Sigmoid colon (tissue), 7 donors: ENCODE data around the gene AKR1B1. TPM values are rescaled to one million over a fixed set of nuclear protein-coding genes. Genes with fewer than 3 reads are reported as not detected.

Experiments used
- DNase-seq: peaks from one replicate; pipeline ENCODE4 v3.0.0-alpha.2; 2019
- H3K27ac ChIP-seq, 4 donors: fragments of 200-600 bp; sonication (generic); one replicate each; pipeline ENCODE4 v1.5.1; 2016 to 2019; ENCODE audit warnings: mild to moderate bottlenecking in 1 of 4
- H3K27me3 ChIP-seq, 3 donors: fragments of 200-600 bp; sonication (generic); one replicate each; pipeline ENCODE4 v1.5.1; 2019; ENCODE audit warnings: mild to moderate bottlenecking in 1 of 3
- H3K36me3 ChIP-seq, 4 donors: fragments of 200-600 bp; sonication (generic); one replicate each; pipeline ENCODE4 v1.5.1; 2016 to 2019
- H3K4me1 ChIP-seq, 4 donors: fragments of 200-600 bp; sonication (generic); one replicate each; pipeline ENCODE4 v1.5.1; 2017 to 2019
- H3K4me3 ChIP-seq, 4 donors: fragments of 200-600 bp; sonication (generic); one replicate each; pipeline ENCODE4 v1.5.1; 2017 to 2019; ENCODE audit warnings: mild to moderate bottlenecking in 2 of 4, moderate library complexity in 1 of 4
- H3K9me3 ChIP-seq, 4 donors: fragments of 200-600 bp in 3 of 4; sonication (generic) in 3 of 4; one replicate each; pipeline versions ENCODE4 v1.5.1 to v1.6.1; 2013 to 2019
- EP300 ChIP-seq, 4 donors: sonication (generic); formaldehyde crosslinking; IDR thresholded peaks; one replicate each; pipeline ENCODE4 v1.6.1; 2017; ENCODE audit warnings: antibody characterized with exemption in 4 of 4
- POLR2A ChIP-seq, 2 donors: fragments of 450-650 bp; IDR thresholded peaks; one replicate each; pipeline ENCODE4 v1.6.1; 2016; ENCODE audit warnings: antibody characterized with exemption in 2 of 2, mild to moderate bottlenecking in 2 of 2, moderate library complexity in 2 of 2
- POLR2AphosphoS5 ChIP-seq, 4 donors: sonication (generic); formaldehyde crosslinking; IDR thresholded peaks; one replicate each; pipeline ENCODE4 v1.6.1; 2017; ENCODE audit warnings: antibody characterized with exemption in 4 of 4
- WGBS, 2 donors: extraction: QIAGEN DNeasy Blood & Tissue Kit; methylation state at CpG; one replicate each; pipeline ENCODE4 v1.1.7; 2013; 5-methylcytosine and 5-hydroxymethylcytosine counted together
- intact Hi-C: fragments of 100-400 bp; cut with DNase I; formaldehyde crosslinking; loops from one replicate; pipeline ENCODE4 v1.15.1; 2023
- polyA plus RNA-seq, 3 donors: library from polyadenylated mRNA; stranded (reverse); fragments of 200-250 nt; gene quantifications; one replicate each; pipeline ENCODE4 v1.2.3, GENCODE V29; 2013
- total RNA-seq, 4 donors: library from RNA; depleted of rRNA; stranded (reverse); fragments of >200 nt; gene quantifications; one replicate each; pipeline ENCODE4 v1.1.0, GENCODE V29; 2016
- TF ChIP-seq, protein P1 (sequence below), 4 experiments: fragments of 450-650 bp in 3 of 4; fragments of 200-600 bp in 1 of 4; IDR thresholded peaks; one replicate each; pipeline ENCODE4 v1.5.1; 2016 to 2019; ENCODE audit warnings: antibody characterized with exemption in 4 of 4, mild to moderate bottlenecking in 3 of 4, moderate library complexity in 2 of 4
- donor health status: healthy with polysubstance abuse.
- donor health status: Bipolar disorder and iron deficiency.
- donor health status: healthy.

Gene AKR1B1
- total and polyA plus RNA-seq, 7 donors, result 35.8 to 59.2 (median 46.7) TPM

DNA sequence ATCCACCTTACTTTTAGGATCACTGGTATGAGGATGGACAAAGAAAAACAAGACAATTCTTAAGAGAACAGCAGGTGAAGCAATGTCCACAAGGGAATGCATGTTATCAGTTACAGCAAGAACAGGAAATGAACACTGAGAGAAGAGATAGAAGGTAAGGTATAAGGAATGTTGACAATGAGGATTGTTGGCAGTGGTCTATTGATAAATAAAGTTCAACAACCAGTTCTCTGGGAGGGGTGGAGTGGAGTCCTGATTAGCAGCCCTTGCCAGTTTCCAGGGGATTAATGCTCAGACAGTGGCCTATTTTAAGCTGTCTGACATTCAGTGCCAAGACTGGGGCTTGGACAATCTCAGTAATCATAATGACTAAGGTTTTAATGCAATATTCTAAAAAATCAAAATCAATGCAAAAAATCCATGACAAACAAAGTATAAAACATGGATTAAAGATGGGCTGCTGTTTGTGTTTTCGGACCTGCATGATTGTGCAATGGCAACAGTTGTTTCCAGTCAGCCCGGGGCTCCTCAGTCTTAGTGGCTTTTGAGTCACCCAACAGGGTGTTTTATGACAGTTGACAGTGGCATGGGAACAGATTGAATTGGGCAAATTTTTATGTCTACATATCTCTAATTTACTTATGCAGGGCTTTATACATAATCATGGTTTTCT lies 13.8 kb upstream of the AKR1B1 start:
- H3K9me3 ChIP-seq, result no peaks in the 10 kb centered on the region
- H3K27me3 ChIP-seq, result no peaks in the 10 kb centered on the region
- H3K27ac ChIP-seq, result no peak overlapping the region
- intact Hi-C loops, result no loop called here
- 72 to 82% methylated on average over 2 of the region's 2 CpGs for WGBS, 2 donors
- no peak for TF ChIP-seq POLR2A (IDR thresholded peaks at IDR 0.05)
- no peak for TF ChIP-seq EP300 (IDR thresholded peaks at IDR 0.05)
- TF ChIP-seq, protein P1, sequence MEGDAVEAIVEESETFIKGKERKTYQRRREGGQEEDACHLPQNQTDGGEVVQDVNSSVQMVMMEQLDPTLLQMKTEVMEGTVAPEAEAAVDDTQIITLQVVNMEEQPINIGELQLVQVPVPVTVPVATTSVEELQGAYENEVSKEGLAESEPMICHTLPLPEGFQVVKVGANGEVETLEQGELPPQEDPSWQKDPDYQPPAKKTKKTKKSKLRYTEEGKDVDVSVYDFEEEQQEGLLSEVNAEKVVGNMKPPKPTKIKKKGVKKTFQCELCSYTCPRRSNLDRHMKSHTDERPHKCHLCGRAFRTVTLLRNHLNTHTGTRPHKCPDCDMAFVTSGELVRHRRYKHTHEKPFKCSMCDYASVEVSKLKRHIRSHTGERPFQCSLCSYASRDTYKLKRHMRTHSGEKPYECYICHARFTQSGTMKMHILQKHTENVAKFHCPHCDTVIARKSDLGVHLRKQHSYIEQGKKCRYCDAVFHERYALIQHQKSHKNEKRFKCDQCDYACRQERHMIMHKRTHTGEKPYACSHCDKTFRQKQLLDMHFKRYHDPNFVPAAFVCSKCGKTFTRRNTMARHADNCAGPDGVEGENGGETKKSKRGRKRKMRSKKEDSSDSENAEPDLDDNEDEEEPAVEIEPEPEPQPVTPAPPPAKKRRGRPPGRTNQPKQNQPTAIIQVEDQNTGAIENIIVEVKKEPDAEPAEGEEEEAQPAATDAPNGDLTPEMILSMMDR (IDR thresholded peaks at IDR 0.05), result no peak
- TF ChIP-seq POLR2AphosphoS5 (IDR thresholded peaks at IDR 0.05), result no peak
- no peak overlapping the region for H3K4me3 ChIP-seq
- no peaks in the 10 kb centered on the region for H3K36me3 ChIP-seq
- DNase-seq, result no peak
- H3K4me1 ChIP-seq, result no peaks in the 10 kb centered on the region

DNA sequence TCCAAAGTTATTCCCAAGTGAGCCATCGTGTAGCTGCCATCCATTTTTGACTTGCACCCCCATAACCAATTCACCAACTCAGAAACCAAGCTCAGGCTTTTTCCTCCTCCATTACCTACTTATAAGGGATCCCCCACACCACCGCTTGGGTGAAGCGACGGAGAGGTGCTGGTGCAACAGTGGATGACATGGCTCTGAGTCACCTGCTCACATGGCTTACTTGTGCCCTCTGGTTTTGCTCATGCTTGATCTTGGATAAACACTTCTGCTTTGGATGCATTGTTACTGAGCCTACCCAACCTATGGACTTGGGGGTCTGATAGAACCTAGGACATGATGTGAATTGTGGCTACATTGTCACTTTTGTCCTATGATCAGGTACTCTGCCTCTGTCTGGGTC lies 12.0 kb upstream of the AKR1B1 start:
- DNase-seq, result no peak
- H3K27ac ChIP-seq, result no peak overlapping the region
- no peak overlapping the region for H3K4me3 ChIP-seq
- intact Hi-C loops, result no loop called here
- H3K4me1 ChIP-seq, result no peaks in the 10 kb centered on the region
- WGBS, 2 donors, result 95 to 96% methylated on average over 4 of the region's 4 CpGs
- no peaks in the 10 kb centered on the region for H3K27me3 ChIP-seq
- TF ChIP-seq, protein P1 (IDR thresholded peaks at IDR 0.05), result no peak
- TF ChIP-seq POLR2A (IDR thresholded peaks at IDR 0.05), result no peak
- TF ChIP-seq POLR2AphosphoS5 (IDR thresholded peaks at IDR 0.05), result no peak
- TF ChIP-seq EP300 (IDR thresholded peaks at IDR 0.05), result no peak
- H3K36me3 ChIP-seq, result no peaks in the 10 kb centered on the region
- no peaks in the 10 kb centered on the region for H3K9me3 ChIP-seq

- Histone ChIP-seq H3K27me3 (no peaks in the 10 kb centered on the region), H3K4me1 (no peaks in the 10 kb centered on the region), H3K9me3 (peaks cover 0 to 9% (median 3%) of the 10 kb centered on the region in 4 donors), H3K4me3 (no peak overlapping the region), H3K36me3 (no peaks in the 10 kb centered on the region), H3K27ac (no peak overlapping the region)
- intact Hi-C loops, result no loop called here
- no peak for TF ChIP-seq EP300 (IDR thresholded peaks at IDR 0.05)
- TF ChIP-seq POLR2AphosphoS5 (IDR thresholded peaks at IDR 0.05), result no peak
- TF ChIP-seq, protein P1 (IDR thresholded peaks at IDR 0.05), result no peak
- TF ChIP-seq POLR2A (IDR thresholded peaks at IDR 0.05), result no peak
- 81 to 89% methylated on average over 9 of the region's 9 CpGs for WGBS, 2 donors
- no peak for DNase-seq
Observed at GRCh38 chr7:134469622-134470021, 10.7 kb upstream of the AKR1B1 start.

DNA sequence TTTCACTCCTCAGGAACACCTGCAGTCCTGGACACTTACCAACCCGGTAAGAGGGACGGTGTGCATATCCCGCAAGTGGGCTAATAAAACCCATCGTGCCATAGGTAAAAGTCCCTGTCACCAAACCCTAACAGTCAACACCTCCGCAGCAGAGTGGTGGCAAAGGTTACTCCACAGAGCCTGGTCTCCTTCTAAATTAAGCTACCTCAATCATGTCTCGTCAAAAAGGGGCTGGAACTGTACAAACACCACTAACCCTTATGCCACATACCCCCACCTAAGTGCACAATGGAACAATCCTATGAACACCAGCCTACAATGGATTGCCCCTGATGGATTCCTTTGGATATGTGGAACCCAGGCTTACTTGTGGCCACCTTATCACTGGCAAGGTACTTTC lies 9.6 kb upstream of the AKR1B1 start:
- DNase-seq, result no peak
- intact Hi-C loops, result no loop called here
- 79 to 92% methylated on average over 6 of the region's 6 CpGs for WGBS, 2 donors
- H3K27me3 ChIP-seq, result no peaks in the 10 kb centered on the region
- H3K36me3 ChIP-seq, result no peaks in the 10 kb centered on the region
- H3K4me1 ChIP-seq, result no peaks in the 10 kb centered on the region
- H3K4me3 ChIP-seq, result no peak overlapping the region
- TF ChIP-seq POLR2AphosphoS5 (IDR thresholded peaks at IDR 0.05), result no peak
- TF ChIP-seq, protein P1 (IDR thresholded peaks at IDR 0.05), result no peak
- no peak overlapping the region for H3K27ac ChIP-seq
- H3K9me3 ChIP-seq, result peaks cover 0 to 9% (median 3%) of the 10 kb centered on the region in 4 donors

- TF ChIP-seq EP300 (IDR thresholded peaks at IDR 0.05), result no peak
- TF ChIP-seq POLR2A (IDR thresholded peaks at IDR 0.05), result no peak
- TF ChIP-seq POLR2AphosphoS5 (IDR thresholded peaks at IDR 0.05), result no peak
- TF ChIP-seq, protein P1 (IDR thresholded peaks at IDR 0.05), result no peak
- Histone ChIP-seq H3K4me1 (no peaks in the 10 kb centered on the region), H3K4me3 (no peak overlapping the region), H3K9me3 (peaks cover 0 to 9% (median 3%) of the 10 kb centered on the region in 4 donors), H3K36me3 (no peaks in the 10 kb centered on the region), H3K27me3 (no peaks in the 10 kb centered on the region), H3K27ac (no peak overlapping the region)
- intact Hi-C loops, result no loop called here
- WGBS, 2 donors, result 88 to 89% methylated on average over 6 of the region's 6 CpGs
- no peak for DNase-seq
Observed at GRCh38 chr7:134468054-134468453, 9.2 kb upstream of the AKR1B1 start.
